ENCODE data around the gene POLDIP2.

- no peak for TF ChIP-seq CTCF (IDR thresholded peaks at IDR 0.05)
- TF ChIP-seq POLR2A (IDR thresholded peaks at IDR 0.05): no peak
These were observed 33.2 kb upstream of the POLDIP2 start for GRCh38 chr17:28390563-28390962.
